H4 (cell line): ENCODE measurements around the gene BBS9. TPM values are rescaled to one million over a fixed set of nuclear protein-coding genes. Genes with fewer than 3 reads are reported as not detected.
"Not testable (repeated sequence)": the region's sequence is repeated elsewhere in the genome, so short reads cannot be mapped to it uniquely, and the experiment has no call there.

ENCODE experiments used
- DNase-seq: peaks from one replicate; pipeline ENCODE4 v3.0.0-alpha.2; 2015; ENCODE audit warnings: low spot score
- total RNA-seq: library from RNA; depleted of rRNA; stranded (reverse); fragments of >200 nt; shearing (Covaris generic); gene quantifications from 2 replicates; pipeline ENCODE4 v1.2.3, GENCODE V29; 2014

The BBS9 gene
- total RNA-seq, 1 experiment from 2014 or later: 14.7 TPM

DNA sequence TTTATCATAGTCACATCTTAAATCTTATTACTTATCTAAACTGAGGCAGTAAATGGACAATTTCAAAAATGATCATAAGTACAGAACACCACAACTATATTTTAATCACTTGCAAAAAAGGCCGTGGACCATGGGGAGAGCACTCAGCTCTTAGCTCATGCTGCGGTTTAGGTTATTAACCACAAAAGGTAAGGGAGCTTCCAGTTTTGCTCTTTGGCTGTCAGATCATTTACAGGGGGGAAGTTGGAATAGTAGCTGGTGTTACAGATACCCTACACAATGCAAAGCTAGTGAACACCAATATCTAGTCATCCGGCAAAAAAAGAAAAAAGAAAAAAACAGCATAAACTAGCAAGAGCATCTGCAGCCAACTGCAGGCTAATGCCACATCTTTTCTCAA, 147.0 kb downstream of the BBS9 start:
- DNase-seq: no peak

DNA sequence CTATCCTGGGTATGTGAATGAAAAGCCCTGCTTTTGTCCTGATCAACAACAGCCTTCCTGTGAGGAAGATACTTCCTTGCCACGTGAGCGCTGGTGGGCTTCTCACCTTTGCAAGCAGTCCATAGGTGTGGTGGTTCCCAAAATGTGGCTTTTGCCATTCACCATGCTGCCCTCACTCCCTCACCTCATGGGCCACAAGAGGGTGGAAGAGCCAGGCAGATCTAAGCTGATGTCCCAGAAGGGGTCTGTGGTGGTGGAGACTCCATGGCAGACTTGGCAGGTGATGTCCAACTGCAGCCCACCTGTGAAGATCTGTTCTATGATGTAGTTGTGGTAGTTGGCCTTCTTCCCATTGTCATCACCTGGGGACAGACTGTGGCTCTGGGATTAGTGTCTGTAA, 147.4 kb downstream of the BBS9 start:
- no peak for DNase-seq

DNA sequence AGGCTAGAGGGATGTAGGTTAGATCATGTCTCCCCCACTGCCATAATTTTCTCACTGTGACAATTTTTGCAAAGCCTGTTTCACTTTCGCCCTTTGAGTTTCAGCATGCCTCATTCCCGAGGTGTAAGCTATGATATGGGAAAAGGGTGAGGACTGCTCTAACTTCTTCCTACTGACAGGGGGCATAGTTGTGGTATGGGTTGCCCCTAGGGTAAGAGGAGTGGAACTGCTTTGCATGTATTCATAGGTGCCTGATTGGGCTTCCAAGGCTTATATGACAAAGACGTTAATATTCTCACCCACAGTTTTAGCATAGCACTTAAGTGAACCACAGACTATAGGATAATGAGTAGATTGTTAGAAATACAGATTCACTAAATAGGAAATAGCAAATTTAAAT, 148.7 kb downstream of the BBS9 start:
- no peak for DNase-seq

DNA sequence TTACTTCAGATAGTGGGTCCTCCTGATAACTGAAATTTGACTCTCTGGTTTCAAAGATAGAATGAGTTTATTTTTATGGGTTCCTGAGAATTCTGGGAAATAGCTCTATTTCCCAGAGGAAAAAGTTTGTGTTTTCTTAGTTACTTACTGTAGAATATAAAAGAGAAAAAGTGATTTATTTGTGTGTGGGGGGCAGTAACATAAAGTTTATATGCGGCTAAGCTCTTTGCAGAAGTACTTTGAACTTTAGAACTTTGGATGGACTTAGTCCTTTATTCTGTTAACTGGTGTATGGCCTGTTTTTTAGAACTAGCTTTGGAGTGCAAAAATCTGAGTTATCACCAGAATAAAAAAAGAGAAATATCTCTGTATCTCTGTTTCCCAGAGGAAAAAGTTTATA, 157.1 kb downstream of the BBS9 start:
- no peak for DNase-seq

DNA sequence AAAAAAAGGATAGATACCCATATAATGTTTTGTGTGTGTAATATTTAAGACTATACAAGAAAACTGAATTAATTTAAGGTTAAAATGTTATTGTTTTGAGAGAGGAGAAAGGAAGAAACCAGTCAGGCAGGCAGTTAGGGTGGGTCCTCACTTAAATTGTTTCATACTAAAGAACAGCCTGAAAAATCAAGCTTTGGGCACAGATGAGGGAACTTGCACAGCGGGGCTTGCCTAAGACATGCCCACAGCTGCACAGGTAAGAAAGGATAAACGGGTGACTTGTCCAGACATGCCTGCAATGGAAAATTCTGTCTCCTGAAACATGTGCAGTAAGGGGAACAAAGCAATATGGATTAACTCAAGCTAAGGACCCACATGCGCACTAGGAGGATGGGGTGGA, 158.4 kb downstream of the BBS9 start:
- no peak for DNase-seq

DNA sequence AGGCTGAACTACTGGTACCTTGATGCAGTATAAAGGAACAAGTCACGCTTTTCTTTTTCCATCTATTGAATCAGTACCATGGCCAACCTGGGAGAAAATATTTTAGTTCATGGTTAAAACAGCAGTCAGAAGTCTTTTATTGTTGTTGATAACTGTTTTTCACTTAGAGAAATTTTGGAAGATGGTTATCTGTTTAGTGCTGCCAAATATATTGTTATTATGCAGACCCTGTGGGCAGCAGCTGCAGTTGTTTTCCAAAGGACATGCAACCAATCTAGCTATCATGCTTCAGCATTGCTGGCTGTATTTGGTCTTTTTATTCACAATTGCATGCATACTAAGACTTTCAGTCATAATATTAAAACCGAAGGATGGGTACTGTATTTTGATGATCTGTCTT, 169.5 kb downstream of the BBS9 start:
- no peak for DNase-seq

DNA sequence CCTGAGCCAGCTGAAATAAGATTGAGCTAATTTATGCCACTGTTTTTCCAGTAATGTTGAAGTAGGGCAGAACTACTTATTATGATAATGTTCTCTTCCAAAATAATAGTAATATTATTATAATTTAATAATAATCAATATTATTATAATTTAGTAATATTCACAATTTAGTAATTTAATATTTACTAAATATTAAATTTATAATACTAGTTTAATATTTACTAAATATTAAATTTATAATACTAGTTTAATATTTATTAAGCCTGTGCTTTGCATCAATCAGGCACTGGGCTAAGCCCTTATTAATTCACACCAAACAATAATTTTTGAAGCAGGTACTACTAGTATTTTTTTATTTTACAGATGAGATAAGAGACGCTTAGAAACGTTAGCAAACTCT, 170.1 kb downstream of the BBS9 start:
- DNase-seq: no peak

DNA sequence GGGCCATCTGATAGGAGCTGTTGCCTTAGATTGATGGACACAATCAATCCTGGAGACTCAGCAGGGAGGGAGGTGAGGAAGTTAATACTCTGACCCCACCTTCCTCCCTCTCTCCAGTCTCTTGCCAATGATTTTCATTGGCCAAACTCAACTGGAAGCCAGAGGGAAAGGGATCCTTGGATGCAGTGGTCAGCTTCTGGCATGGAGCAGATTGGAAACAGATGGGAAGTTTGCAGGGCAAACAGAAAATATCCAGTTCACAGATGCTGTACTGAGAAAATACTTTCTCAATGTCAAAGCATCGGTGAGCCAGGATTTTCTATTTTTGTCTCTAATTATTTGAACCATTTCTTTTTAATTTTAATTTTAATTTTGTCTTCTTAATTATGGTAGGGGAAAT, 170.8 kb downstream of the BBS9 start:
- DNase-seq: no peak

DNA sequence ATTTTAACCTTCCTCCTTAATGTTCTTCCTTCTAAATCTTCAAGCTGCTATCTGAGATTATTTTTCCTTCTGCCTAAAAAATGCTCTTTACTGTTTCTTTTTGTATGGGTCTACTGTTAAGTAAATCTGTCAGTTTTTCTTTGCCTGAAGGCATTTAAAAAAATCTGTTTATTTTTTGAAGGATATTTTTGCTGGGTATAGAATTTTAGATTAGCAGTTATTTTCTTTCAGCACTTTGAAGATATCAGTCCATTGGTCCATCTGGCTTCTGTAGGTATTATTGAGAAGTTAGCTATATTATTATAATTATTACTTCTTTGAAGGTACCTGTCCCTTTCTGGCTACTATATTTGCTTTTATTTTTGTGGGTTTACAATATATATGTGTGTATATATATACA, 171.4 kb downstream of the BBS9 start:
- no peak for DNase-seq

DNA sequence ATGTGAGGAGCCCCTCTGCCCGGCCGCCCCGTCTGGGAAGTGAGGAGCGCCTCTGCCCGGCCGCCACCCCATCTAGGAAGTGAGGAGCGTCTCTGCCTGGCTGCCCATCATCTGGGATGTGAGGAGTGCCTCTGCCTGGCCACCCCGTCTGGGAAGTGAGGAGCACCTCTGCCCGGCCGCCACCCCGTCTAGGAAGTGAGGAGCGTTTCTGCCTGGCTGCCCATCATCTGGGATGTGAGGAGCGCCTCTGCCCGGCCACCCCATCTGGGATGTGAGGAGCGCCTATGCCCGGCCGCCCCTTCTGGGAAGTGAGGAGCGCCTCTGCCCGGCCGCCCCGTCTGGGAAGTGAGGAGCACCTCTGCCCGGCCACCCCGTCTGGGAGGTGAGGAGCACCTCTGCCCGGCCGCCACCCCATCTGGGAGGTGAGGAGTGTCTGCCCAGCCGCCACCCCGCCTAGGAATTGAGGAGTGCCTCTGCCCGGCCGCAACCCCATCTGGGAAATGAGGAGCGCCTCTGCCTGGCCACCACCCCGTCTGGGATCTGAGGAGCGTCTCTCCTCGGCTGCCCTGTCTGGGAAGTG, 174.7 kb downstream of the BBS9 start:
- not testable (repeated sequence) for DNase-seq

DNA sequence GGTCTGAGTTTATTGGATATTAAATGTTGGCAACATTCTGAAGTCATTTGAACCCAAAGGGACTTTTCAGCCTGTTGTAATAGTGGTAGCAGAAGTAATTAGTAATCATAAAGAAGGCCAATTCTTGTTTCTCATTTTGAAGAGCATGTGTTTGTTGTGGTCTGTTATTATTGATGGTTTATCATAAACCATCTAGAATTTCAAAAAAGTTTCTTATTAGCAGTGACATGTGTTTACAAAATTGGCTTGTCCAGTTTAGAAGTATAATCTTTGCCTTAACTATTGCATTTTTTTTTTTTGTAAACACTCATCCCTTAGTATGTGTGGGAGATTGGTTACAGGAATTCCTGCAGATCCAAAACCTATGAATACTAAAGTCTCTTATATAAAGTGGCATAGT, 177.8 kb downstream of the BBS9 start:
- DNase-seq: no peak

DNA sequence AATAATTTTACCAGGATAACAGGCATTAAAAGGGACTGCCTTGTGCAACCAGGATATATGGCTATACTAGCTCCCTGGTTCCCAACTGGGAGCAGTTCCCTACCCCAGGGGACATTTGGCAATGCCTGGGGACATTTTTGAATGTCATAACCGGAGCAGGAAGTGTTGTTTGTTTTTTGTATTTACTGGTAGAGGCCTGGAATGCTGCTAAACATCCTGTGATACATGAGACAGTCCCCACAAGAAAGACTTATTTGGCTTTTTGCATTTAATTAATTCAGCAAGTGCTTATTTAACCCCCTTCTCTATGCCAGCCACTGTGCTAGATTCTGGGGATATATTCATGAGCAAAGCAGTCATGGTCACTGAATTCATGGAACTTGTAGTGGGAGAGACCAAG, 181.2 kb downstream of the BBS9 start:
- no peak for DNase-seq

DNA sequence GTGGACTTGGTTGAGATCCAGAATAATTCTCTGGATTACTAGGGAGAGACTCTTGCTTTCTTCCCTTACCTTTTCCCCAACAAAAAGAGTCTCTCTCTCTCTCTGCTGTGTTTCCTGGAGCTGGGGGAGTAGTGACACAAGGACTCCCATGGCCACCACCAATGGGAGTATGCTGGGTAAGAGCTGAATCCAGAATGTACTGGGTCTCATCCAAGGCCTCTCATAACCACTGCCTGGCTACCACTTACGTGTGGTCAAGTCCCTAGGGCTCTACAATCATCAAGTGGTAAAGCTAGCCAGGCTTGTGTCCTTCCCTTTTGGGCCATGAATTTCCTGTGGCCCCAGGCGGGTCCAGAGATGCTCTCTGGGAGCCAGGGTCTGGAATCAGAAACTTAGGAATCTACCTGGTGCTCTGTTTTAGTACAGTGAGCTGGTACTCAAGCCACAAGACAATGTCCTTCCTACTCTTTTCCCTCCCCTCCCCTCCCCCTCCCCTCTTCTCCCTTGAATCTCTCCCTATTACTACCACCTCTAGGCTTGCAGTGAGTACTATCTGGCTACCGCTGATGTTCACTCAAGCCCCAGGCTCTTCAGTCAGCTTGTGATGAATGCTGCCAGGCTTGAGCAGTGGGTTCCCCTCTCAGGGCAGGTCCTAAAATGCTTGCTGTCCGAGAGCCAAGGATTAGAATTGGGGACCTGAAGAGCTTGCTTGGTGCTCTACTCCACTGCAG, 196.6 kb downstream of the BBS9 start:
- DNase-seq: no peak

DNA sequence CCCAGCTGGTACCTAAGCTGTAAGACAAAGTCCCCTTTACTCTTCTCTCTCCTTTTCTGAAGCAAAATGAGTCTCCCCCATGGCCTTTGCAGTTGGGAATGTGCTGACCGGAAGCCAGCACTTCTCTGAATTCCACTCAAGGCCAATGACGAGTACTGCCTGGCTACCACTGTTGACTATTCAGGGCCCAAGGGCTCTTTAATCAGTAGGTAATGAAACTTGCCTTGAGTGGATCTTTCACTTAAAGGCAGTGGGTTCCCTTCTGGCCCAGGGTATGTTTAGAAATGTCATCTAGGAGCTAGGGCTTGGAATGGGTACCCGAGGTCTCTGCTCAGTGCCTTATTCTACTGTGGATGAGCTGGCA, 197.1 kb downstream of the BBS9 start:
- no peak for DNase-seq

DNA sequence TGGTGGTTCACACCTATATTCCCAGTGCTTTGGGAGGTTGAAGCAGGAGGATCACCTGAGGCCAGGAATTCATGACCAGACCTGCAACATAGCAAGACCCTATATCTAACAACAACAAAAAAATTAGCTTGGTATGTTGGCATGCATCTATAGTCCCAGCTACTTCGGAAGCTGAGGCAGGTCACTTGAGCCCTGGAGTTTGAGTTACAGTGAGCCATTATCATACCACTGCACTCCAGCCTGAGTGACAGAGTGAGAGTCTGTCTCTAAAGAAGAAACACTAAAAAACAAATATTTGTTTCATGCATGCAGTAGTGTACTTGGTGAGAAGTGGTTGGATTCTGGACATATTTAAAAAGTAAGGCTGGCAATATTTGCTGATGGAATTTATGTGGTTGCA, 198.1 kb downstream of the BBS9 start:
- no peak for DNase-seq

DNA sequence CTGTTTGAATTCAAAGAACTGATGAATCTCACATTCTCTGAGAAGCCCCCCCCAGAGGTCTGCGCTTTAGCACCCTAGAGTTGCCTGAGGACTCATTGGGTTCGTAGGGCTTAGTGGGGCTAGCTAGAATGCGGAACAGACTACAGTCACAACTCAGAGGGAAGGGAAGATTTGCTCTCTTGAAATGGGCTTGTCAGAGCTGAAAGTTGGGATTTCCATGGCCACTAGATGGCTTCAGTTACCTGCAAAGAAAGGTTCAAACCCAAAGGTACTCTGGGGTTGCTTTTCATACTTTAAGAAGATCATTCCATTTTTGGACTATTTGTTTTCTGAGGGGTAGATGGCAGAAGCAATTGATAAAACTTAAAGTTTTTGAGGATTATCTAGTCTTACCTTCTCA, 205.0 kb downstream of the BBS9 start:
- DNase-seq: peak; percentile 33

DNA sequence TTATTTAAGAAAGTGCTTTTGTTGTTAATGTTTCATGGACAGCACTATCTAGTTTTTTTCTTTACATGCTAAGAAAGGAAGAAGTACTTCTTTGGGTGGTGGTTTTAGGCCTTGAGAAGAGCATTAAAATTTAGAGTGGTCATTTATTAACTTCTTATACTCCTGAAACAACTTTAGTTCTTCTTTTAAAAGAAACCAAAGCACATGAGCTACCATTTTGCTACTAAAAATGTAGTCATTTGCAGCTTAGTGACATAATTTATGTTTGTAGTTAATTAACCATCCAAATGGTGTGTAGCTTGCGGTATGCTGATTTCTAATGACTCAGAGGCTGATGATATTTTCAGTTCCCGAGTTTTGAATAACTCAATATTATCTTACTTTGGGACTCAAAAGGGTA, 207.5 kb downstream of the BBS9 start:
- no peak for DNase-seq

DNA sequence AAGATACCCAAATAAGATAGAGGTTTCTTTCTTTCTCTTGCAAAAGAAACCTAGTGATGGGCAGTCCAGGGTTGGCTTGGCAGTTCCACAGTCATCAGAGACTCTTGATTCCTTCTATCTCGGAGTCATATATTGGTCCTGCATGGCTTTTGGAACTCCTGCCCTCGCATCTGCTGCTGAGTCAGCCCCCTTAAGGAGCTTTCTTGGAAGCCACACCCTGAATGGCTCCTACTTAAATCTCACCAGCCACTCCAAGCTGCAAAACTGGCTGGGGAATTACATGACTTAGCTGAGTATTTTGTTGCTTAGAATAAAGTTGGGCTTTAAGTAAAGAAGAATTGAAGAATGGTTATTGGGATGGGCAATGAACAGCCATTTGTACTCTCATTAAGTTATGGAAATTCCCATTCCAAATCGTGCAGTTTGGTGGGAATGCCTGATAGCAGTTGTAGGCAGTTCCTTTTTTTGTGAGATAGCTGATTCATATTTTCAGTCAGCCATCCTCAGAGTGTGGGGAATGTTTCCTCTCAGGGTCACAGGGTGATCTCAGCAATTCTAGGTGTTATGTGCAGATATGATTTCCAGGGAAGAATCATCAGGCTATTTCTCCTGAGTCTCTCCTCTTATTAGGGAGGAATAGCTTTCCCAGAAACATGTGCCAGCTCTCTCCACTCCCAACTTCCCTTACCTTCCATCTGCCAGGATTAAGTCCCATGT, 209.9 kb downstream of the BBS9 start:
- no peak for DNase-seq

DNA sequence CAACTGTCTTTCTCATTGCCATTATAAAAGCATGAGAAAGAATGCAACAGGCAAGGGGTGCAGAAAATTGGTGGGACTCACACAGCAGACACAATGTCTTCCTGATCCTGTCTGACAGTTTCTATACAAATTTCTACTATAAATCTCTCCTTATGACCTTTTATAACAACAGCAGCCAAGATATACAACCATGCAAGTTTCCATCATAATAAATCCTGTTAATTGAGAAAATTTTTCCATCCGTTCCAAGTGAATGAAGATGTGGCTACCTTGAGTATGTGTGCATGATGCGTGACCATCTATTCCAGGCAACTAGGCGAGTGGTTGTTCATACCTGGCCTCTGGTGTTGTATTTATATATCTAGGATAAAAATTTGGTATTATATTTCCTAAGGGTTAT, 216.7 kb downstream of the BBS9 start:
- DNase-seq: no peak

DNA sequence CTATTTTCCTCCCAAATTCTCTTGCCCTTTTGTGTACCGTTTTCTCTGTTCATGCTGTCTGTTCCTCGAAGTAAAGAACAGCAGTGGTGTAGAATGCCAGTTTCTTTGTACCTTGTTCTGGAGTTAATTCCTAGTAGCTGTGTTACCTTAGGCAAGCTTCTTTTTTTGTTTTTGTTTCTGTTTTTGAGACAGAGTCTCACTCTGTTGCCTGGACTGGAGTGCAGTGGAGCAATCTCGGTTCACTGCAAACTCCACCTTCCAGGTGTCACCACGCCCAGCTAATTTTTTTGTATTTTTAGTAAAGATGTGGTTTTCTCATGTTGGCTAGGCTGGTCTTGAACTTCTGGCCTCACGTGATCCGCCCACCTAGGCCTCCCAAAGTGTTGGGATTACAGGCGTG, 221.2 kb downstream of the BBS9 start:
- no peak for DNase-seq

DNA sequence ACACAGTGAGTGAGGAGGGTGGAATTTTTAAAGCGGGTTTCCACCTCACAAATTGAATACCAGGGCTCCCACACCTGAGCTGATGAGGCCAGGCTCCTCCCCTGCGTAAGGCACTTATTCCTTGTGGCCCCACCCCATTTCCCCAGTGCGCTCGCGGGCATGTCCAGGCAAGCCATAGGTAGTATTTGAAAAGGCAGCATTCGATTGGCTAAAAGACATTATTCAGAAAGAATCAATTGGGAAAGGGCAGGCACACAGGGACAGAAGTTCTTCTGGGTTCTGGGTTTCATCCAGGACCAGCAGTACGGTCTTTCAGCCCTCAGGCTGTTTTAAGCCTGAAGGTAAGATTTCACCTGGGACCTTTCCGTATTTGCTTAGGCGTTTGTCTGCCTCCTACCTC, 222.3 kb downstream of the BBS9 start:
- no peak for DNase-seq

DNA sequence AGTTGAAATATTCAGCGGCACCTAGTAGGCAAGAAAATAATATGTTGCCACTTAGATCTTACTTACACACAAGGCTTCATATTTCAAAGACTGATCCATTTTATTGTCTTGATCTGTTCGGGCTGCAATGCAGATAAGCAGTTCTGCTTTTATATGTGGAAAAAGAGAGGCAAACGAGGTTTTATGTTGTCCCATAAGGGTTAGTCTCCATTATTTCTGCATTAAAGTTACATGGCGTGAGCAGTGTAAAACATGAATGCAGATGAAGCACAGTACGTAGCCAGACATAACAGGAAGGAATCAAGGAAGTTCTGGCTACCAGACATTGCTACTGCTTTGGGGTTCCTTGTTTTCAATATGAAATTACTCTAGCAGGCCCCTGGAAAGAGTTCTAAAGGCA, 224.8 kb downstream of the BBS9 start:
- no peak for DNase-seq

DNA sequence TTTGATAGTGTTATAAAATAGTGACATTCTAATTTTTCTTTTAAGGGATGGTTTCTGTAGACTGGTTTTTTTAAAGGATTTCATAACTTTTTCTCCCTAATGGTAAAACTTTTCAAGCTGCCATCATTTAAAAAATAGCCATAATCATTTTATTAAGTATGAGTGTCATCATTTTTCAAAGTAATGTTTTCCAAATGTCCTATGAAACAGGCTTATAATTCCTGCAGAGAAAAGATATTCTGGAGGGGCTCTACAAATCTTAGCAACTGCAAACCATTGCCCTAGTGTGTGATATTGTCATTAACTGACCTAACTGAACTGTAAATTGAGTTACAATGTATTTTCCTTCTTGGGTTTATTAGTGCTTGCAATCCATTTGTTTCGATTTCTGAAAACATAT, 226.0 kb downstream of the BBS9 start:
- no peak for DNase-seq

DNA sequence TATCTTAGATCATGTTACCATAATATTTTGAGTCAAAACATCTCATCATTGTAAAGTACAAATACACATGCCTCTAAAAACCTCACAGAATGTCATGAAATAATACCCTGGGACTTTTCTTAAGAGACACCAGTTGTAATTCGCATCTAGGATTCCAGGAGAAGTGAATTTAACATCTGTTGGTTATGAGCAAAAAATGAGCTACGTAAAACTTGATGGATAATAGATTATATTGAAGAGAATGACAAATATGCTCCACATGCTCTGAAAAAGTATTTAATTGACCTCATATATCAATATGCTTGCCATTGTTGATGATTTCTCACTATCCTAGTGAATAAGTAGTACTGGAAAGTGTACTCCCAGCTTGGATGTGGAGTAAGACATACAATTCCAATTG, 227.0 kb downstream of the BBS9 start:
- no peak for DNase-seq
